SJCRH30 (cell line): ENCODE results near the gene IL1RAPL1. TPM values are rescaled to one million over a fixed set of nuclear protein-coding genes. Genes with fewer than 3 reads are reported as not detected.

Source experiments
- DNase-seq, 2 experiments: peaks; one replicate each; pipeline ENCODE4 v3.0.0-alpha.2; 2015 to 2020
- H3K27ac ChIP-seq: fragments of 250-450 bp; sonication (Bioruptor Pico); 2 replicates; pipeline ENCODE4 v1.5.1; 2020; ENCODE audit warnings: mild to moderate bottlenecking, moderate library complexity
- H3K27me3 ChIP-seq: fragments of 250-450 bp; sonication (Bioruptor Pico); 2 replicates; pipeline ENCODE4 v1.5.1; 2020; ENCODE audit warnings: mild to moderate bottlenecking, moderate library complexity
- H3K36me3 ChIP-seq: fragments of 250-450 bp; sonication (Bioruptor Pico); 2 replicates; pipeline ENCODE4 v1.5.1; 2020; ENCODE audit warnings: mild to moderate bottlenecking, moderate library complexity
- H3K4me1 ChIP-seq: fragments of 250-450 bp; sonication (Bioruptor Pico); 2 replicates; pipeline ENCODE4 v1.5.1; 2020; ENCODE audit warnings: mild to moderate bottlenecking, moderate library complexity
- H3K4me3 ChIP-seq: fragments of 250-450 bp; sonication (Bioruptor Pico); 2 replicates; pipeline ENCODE4 v1.5.1; 2020; ENCODE audit warnings: mild to moderate bottlenecking, moderate library complexity
- H3K9me3 ChIP-seq: fragments of 250-450 bp; sonication (Bioruptor Pico); replicated peaks from 2 replicates; pipeline ENCODE4 v1.5.1; 2020; ENCODE audit warnings: mild to moderate bottlenecking, moderate library complexity
- total RNA-seq: library from RNA; depleted of rRNA; stranded (reverse); fragments of >200 nt; shearing (Covaris generic); gene quantifications from 2 replicates; pipeline ENCODE4 v1.2.3, GENCODE V29; 2014

IL1RAPL1 gene
- total RNA-seq, 1 experiment from 2014 or later: not detected

GRCh38 chrX:28595346-28595745, 8.1 kb downstream of the IL1RAPL1 start:
- Histone ChIP-seq H3K27me3 (no peaks in the 10 kb centered on the region), H3K27ac (no peak overlapping the region), H3K4me1 (no peaks in the 10 kb centered on the region), H3K9me3 (no peaks in the 10 kb centered on the region), H3K4me3 (no peak overlapping the region), H3K36me3 (no peaks in the 10 kb centered on the region)
- no peak for DNase-seq

- Histone ChIP-seq H3K4me3 (no peak overlapping the region), H3K27me3 (no peaks in the 10 kb centered on the region), H3K36me3 (no peaks in the 10 kb centered on the region), H3K27ac (no peak overlapping the region), H3K9me3 (no peaks in the 10 kb centered on the region), H3K4me1 (no peaks in the 10 kb centered on the region)
- DNase-seq: no peak
Measured at GRCh38 chrX:28599957-28600356, 12.7 kb downstream of the IL1RAPL1 start.

GRCh38 chrX:28609003-28609402, 21.8 kb downstream of the IL1RAPL1 start:
- no peaks in the 10 kb centered on the region for H3K36me3 ChIP-seq
- H3K9me3 ChIP-seq: no peaks in the 10 kb centered on the region
- H3K4me3 ChIP-seq: no peak overlapping the region
- DNase-seq: no peak
- H3K4me1 ChIP-seq: no peaks in the 10 kb centered on the region
- no peak overlapping the region for H3K27ac ChIP-seq
- H3K27me3 ChIP-seq: no peaks in the 10 kb centered on the region

GRCh38 chrX:28609917-28610613, 22.8 kb downstream of the IL1RAPL1 start:
- H3K9me3 ChIP-seq: no peaks in the 10 kb centered on the region
- no peak overlapping the region for H3K27ac ChIP-seq
- H3K36me3 ChIP-seq: no peaks in the 10 kb centered on the region
- no peak for DNase-seq
- H3K27me3 ChIP-seq: no peaks in the 10 kb centered on the region
- H3K4me3 ChIP-seq: no peak overlapping the region
- H3K4me1 ChIP-seq: no peaks in the 10 kb centered on the region

GRCh38 chrX:28610746-28611145, 23.5 kb downstream of the IL1RAPL1 start:
- H3K4me3 ChIP-seq: no peak overlapping the region
- no peaks in the 10 kb centered on the region for H3K9me3 ChIP-seq
- H3K36me3 ChIP-seq: no peaks in the 10 kb centered on the region
- no peaks in the 10 kb centered on the region for H3K27me3 ChIP-seq
- no peak overlapping the region for H3K27ac ChIP-seq
- H3K4me1 ChIP-seq: no peaks in the 10 kb centered on the region
- no peak for DNase-seq

- no peak for DNase-seq
- no peaks in the 10 kb centered on the region for H3K27me3 ChIP-seq
- H3K36me3 ChIP-seq: no peaks in the 10 kb centered on the region
- H3K27ac ChIP-seq: no peak overlapping the region
- no peak overlapping the region for H3K4me3 ChIP-seq
- H3K4me1 ChIP-seq: no peaks in the 10 kb centered on the region
- H3K9me3 ChIP-seq: no peaks in the 10 kb centered on the region
Measured at GRCh38 chrX:28613558-28613957, 26.3 kb downstream of the IL1RAPL1 start.

- Histone ChIP-seq H3K9me3 (no peaks in the 10 kb centered on the region), H3K36me3 (no peaks in the 10 kb centered on the region), H3K4me3 (no peak overlapping the region), H3K4me1 (no peaks in the 10 kb centered on the region), H3K27ac (no peak overlapping the region), H3K27me3 (no peaks in the 10 kb centered on the region)
- no peak for DNase-seq
Measured at GRCh38 chrX:28625223-28625622, 38.0 kb downstream of the IL1RAPL1 start.

- Histone ChIP-seq H3K4me1 (no peaks in the 10 kb centered on the region), H3K27me3 (no peaks in the 10 kb centered on the region), H3K9me3 (no peaks in the 10 kb centered on the region), H3K27ac (no peak overlapping the region), H3K4me3 (no peak overlapping the region), H3K36me3 (no peaks in the 10 kb centered on the region)
- DNase-seq: no peak
Measured at GRCh38 chrX:28626515-28626914, 39.3 kb downstream of the IL1RAPL1 start.

- no peak for DNase-seq
- Histone ChIP-seq H3K36me3 (no peaks in the 10 kb centered on the region), H3K27me3 (no peaks in the 10 kb centered on the region), H3K4me3 (no peak overlapping the region), H3K4me1 (no peaks in the 10 kb centered on the region), H3K9me3 (no peaks in the 10 kb centered on the region), H3K27ac (no peak overlapping the region)
Measured at GRCh38 chrX:28628120-28628519, 40.9 kb downstream of the IL1RAPL1 start.

GRCh38 chrX:28638775-28639174, 51.5 kb downstream of the IL1RAPL1 start:
- no peaks in the 10 kb centered on the region for H3K9me3 ChIP-seq
- no peak overlapping the region for H3K4me3 ChIP-seq
- no peaks in the 10 kb centered on the region for H3K36me3 ChIP-seq
- no peak overlapping the region for H3K27ac ChIP-seq
- H3K4me1 ChIP-seq: no peaks in the 10 kb centered on the region
- H3K27me3 ChIP-seq: no peaks in the 10 kb centered on the region
- DNase-seq: no peak

GRCh38 chrX:28639451-28639850, 52.2 kb downstream of the IL1RAPL1 start:
- H3K27me3 ChIP-seq: no peaks in the 10 kb centered on the region
- no peaks in the 10 kb centered on the region for H3K36me3 ChIP-seq
- no peak for DNase-seq
- no peak overlapping the region for H3K4me3 ChIP-seq
- H3K4me1 ChIP-seq: no peaks in the 10 kb centered on the region
- no peaks in the 10 kb centered on the region for H3K9me3 ChIP-seq
- H3K27ac ChIP-seq: no peak overlapping the region

- Histone ChIP-seq H3K27ac (no peak overlapping the region), H3K4me3 (no peak overlapping the region), H3K4me1 (no peaks in the 10 kb centered on the region), H3K27me3 (no peaks in the 10 kb centered on the region), H3K36me3 (no peaks in the 10 kb centered on the region), H3K9me3 (no peaks in the 10 kb centered on the region)
- no peak for DNase-seq
Measured at GRCh38 chrX:28649541-28649940, 62.3 kb downstream of the IL1RAPL1 start.

- Histone ChIP-seq H3K4me1 (no peaks in the 10 kb centered on the region), H3K9me3 (no peaks in the 10 kb centered on the region), H3K36me3 (no peaks in the 10 kb centered on the region), H3K27ac (no peak overlapping the region), H3K27me3 (no peaks in the 10 kb centered on the region), H3K4me3 (no peak overlapping the region)
- DNase-seq: no peak
Measured at GRCh38 chrX:28651186-28651585, 63.9 kb downstream of the IL1RAPL1 start.

GRCh38 chrX:28659269-28659668, 72.0 kb downstream of the IL1RAPL1 start:
- Histone ChIP-seq H3K27me3 (no peaks in the 10 kb centered on the region), H3K4me3 (no peak overlapping the region), H3K9me3 (no peaks in the 10 kb centered on the region), H3K27ac (no peak overlapping the region), H3K4me1 (no peaks in the 10 kb centered on the region), H3K36me3 (no peaks in the 10 kb centered on the region)
- DNase-seq: peak; percentile 2 to 23

- DNase-seq: no peak
- H3K27me3 ChIP-seq: no peaks in the 10 kb centered on the region
- H3K4me3 ChIP-seq: no peak overlapping the region
- no peak overlapping the region for H3K27ac ChIP-seq
- H3K9me3 ChIP-seq: no peaks in the 10 kb centered on the region
- H3K36me3 ChIP-seq: no peaks in the 10 kb centered on the region
- H3K4me1 ChIP-seq: no peaks in the 10 kb centered on the region
Measured at GRCh38 chrX:28665778-28666177, 78.5 kb downstream of the IL1RAPL1 start.

- no peaks in the 10 kb centered on the region for H3K27me3 ChIP-seq
- no peak for DNase-seq
Measured at GRCh38 chrX:28668303-28668702, 81.1 kb downstream of the IL1RAPL1 start.

More at GRCh38 chrX:28668303-28668702, 81.1 kb downstream of the IL1RAPL1 start:
- H3K4me1 ChIP-seq: no peaks in the 10 kb centered on the region
- no peaks in the 10 kb centered on the region for H3K9me3 ChIP-seq
- no peak overlapping the region for H3K4me3 ChIP-seq
- H3K36me3 ChIP-seq: no peaks in the 10 kb centered on the region
- H3K27ac ChIP-seq: no peak overlapping the region
